Left ventricle myocardium superior (tissue), 1 donor: ENCODE measurements around the gene RALGAPB. TPM values are rescaled to one million over a fixed set of nuclear protein-coding genes. Genes with fewer than 3 reads are reported as not detected.

ENCODE experiments used
- ATAC-seq: fragments of 200-7000 bp; cut with Tn5 transposase; one replicate; pipeline ENCODE4 v1.9.1; 2020; ENCODE audit warnings: mild to moderate bottlenecking, moderate library complexity
- DNase-seq: peaks from one replicate; pipeline ENCODE4 v3.0.0-alpha.2; 2020
- intact Hi-C: fragments of 100-400 bp; cut with micrococcal nuclease; formaldehyde crosslinking; loops from one replicate; pipeline ENCODE4 v1.11.0; 2022
- microRNA-seq: library from miRNA; unstranded; fragments of <30 nt; microRNA quantifications from one replicate; pipeline ENCODE4 v1.2.0, GENCODE V29; 2020; ENCODE audit warnings: borderline number of aligned reads
- total RNA-seq: library from RNA; stranded (reverse); fragmentation: NEBNext Ultra II Directional; extraction: Animal tissue kit (Norgen Biotek cat#: 25700); gene quantifications from one replicate; pipeline ENCODE4 v1.2.1, GENCODE V29; 2021
- donor health status: DM: no; HTN: yes; CAD: no; lungs with severe emphysema.

The RALGAPB gene
- total RNA-seq, 1 donor from 2014 or later: 22.4 TPM

GRCh38 chr20:38625896-38626295 is 153.3 kb downstream of the RALGAPB start:
- ATAC-seq (no peak), DNase-seq (no peak)
- intact Hi-C loops: no loop called here

- DNase-seq (no peak), ATAC-seq (no peak)
- intact Hi-C loops: no loop called here
These were observed 154.4 kb downstream of the RALGAPB start for GRCh38 chr20:38626921-38627659.

Small RNA genes within 50 kb of the gene (microRNA-seq; reads per million reads assigned to microRNA genes)
- gene MIR548O2: not detected

Other genes with a start within 250 kb of the RALGAPB start
- 5.3 TPM for gene KIAA1755, start 212.1 kb upstream of the RALGAPB start, total RNA-seq
- not detected for gene BPI, start 168.7 kb upstream of the RALGAPB start, total RNA-seq
- gene LBP, start 126.4 kb upstream of the RALGAPB start, total RNA-seq: 0.25 TPM
- gene SNHG17, start 37.5 kb upstream of the RALGAPB start, total RNA-seq: 5.0 TPM
- gene ADIG, start 108.4 kb downstream of the RALGAPB start, total RNA-seq: not detected
- gene ARHGAP40, start 129.0 kb downstream of the RALGAPB start, total RNA-seq: not detected